ENCODE results near the gene NSMF.

NSMF gene

GRCh38 chr9:137496601-137497375 lies 37.7 kb upstream of the NSMF start:
- H3K36me3 ChIP-seq (ENCODE audit: insufficient read depth, low read length), result no peaks in the 10 kb centered on the region

GRCh38 chr9:137494550-137495351 lies 35.6 kb upstream of the NSMF start:
- no peaks in the 10 kb centered on the region for H3K9me3 ChIP-seq (ENCODE audit: control insufficient read depth, insufficient read depth, low read length)
- H3K36me3 ChIP-seq (ENCODE audit: insufficient read depth, low read length), result no peaks in the 10 kb centered on the region
- H3K4me1 ChIP-seq (ENCODE audit: insufficient read depth, low read length), result no peaks in the 10 kb centered on the region
- no peak overlapping the region for H3K9ac ChIP-seq (ENCODE audit: low read depth, low read length)

More at GRCh38 chr9:137496601-137497375, 37.7 kb upstream of the NSMF start:
- Histone ChIP-seq H3K4me1 (ENCODE audit: insufficient read depth, low read length) (no peaks in the 10 kb centered on the region), H3K9me3 (ENCODE audit: control insufficient read depth, insufficient read depth, low read length) (no peaks in the 10 kb centered on the region), H3K9ac (ENCODE audit: low read depth, low read length) (no peak overlapping the region)

GRCh38 chr9:137494104-137494544 lies 35.0 kb upstream of the NSMF start:
- no peaks in the 10 kb centered on the region for H3K9me3 ChIP-seq (ENCODE audit: control insufficient read depth, insufficient read depth, low read length)
- no peaks in the 10 kb centered on the region for H3K4me1 ChIP-seq (ENCODE audit: insufficient read depth, low read length)
- H3K9ac ChIP-seq (ENCODE audit: low read depth, low read length), result no peak overlapping the region
- H3K36me3 ChIP-seq (ENCODE audit: insufficient read depth, low read length), result no peaks in the 10 kb centered on the region

DNA sequence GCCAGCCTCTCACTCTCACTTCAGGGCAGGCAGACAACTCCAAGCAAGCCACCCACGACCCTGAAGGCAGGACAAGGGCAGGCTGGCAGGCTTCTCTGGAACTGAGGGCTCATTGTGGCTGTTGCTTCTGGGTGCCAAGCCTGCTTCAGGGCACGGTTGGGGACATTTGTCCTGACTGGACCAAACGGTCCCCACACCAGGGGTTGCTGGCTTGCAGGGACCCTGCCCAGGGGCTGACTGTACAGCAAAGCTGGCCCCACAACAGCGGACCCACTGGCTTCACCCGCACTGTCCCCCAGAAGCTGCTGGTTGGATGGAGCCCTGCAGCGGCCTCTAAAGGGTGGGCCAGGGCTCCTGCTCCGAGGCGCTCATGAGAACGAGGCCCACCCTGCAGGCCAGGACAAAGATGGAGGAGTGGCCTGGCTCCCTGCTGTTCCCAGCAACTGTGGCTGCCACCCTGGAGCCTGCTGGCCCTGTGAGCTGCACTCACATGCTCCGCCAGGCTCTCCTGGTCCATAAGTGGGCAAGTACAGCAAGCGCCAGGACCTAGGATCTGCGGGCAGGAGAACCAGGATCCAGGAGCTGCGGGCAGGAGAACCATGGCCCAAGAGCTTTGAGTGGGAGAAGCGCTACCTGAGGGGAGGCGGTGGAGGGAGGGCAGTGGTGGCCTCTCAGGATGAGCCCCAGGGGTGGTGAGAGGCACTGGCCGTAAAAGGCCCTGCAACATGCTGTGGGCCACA lies 34.4 kb upstream of the NSMF start:
- Histone ChIP-seq H3K36me3 (ENCODE audit: insufficient read depth, low read length) (no peaks in the 10 kb centered on the region), H3K9me3 (ENCODE audit: control insufficient read depth, insufficient read depth, low read length) (no peaks in the 10 kb centered on the region), H3K4me1 (ENCODE audit: insufficient read depth, low read length) (no peaks in the 10 kb centered on the region), H3K9ac (ENCODE audit: low read depth, low read length) (no peak overlapping the region)

DNA sequence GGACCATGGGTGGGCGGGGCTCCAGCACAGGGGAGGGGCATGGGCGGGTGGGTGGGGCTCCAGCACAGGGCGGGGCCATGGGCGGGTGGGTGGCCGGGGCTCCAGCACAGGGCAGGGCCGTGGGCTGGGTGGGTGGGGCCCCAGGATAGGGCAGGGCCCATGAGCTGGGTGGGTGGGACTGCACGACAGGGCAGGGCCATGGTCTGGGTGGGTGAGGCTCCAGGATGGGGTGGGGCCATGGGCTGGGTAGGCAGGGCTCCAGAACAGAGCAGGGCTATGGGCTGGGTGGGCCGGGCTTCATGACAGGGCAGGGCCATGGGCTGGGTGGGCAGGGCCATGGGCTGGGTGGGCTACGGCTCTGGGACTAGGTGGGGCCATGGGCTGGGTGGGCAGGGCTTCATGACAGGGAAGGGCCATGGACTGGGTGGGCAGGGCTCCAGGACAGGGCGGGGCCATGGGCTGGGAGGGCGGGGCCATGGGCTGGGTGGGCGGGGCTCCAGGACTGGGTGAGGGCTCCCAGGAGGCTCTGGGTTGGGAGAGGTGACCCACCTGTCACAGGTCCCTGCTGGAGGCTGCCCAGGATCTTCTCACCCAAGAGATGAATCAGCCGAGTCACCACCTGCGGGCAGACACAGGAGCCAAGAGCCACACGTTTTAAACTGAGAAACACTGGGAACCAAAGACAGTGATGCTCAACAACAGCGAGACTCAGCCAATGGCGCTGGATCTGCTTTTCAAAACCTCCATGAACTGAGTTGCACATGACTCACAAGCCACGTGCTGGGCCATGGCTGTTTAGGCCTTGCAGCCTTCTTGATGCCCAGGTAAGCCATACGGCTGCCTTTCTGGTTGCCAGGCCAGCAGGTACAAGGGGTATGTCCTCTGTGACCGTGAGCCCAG lies 33.6 kb upstream of the NSMF start:
- Histone ChIP-seq H3K4me1 (ENCODE audit: insufficient read depth, low read length) (no peaks in the 10 kb centered on the region), H3K9me3 (ENCODE audit: control insufficient read depth, insufficient read depth, low read length) (no peaks in the 10 kb centered on the region), H3K36me3 (ENCODE audit: insufficient read depth, low read length) (no peaks in the 10 kb centered on the region), H3K9ac (ENCODE audit: low read depth, low read length) (no peak overlapping the region)

DNA sequence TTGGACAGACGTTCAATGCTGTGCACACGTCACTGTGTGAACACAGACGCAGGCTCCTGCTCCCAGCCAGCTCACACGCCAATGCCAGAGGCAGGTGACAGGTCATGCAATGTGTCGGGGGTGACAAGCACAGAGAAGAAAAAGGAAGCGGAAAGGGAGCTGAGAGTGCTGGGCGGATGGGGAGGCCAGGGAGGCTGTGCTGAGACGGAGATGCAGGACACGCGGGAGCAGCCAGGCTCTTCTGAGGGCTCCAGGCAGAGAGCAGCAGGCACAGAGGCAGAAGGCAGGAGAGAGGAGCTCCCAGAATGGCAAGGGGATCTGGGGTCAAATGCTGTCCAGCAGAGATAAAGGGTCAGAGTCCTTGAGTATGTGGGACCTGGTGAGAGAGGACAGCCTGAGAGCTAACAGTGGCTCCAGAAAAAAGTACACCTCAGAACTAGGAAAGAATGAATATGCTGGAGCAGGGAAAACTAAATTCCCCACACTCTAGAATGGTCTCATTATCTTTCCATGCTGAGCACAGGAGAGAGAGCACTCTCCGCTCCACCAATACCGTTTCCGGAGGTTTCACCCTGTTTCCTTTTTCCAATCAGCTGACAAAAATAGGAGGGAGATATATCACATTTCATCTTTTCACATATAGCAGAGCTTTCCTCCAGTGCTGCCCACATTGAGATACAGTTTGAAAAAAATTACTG lies 32.8 kb upstream of the NSMF start:
- H3K4me1 ChIP-seq (ENCODE audit: insufficient read depth, low read length), result no peaks in the 10 kb centered on the region

GRCh38 chr9:137490532-137491186 lies 31.5 kb upstream of the NSMF start:
- Histone ChIP-seq H3K4me1 (ENCODE audit: insufficient read depth, low read length) (no peaks in the 10 kb centered on the region), H3K36me3 (ENCODE audit: insufficient read depth, low read length) (no peaks in the 10 kb centered on the region), H3K9me3 (ENCODE audit: control insufficient read depth, insufficient read depth, low read length) (no peaks in the 10 kb centered on the region), H3K9ac (ENCODE audit: low read depth, low read length) (no peak overlapping the region)

More for the DNA sequence above, 32.8 kb upstream of the NSMF start:
- Histone ChIP-seq H3K9ac (ENCODE audit: low read depth, low read length) (no peak overlapping the region), H3K9me3 (ENCODE audit: control insufficient read depth, insufficient read depth, low read length) (no peaks in the 10 kb centered on the region), H3K36me3 (ENCODE audit: insufficient read depth, low read length) (no peaks in the 10 kb centered on the region)

GRCh38 chr9:137488906-137489305 lies 29.8 kb upstream of the NSMF start:
- Histone ChIP-seq H3K36me3 (ENCODE audit: insufficient read depth, low read length) (no peaks in the 10 kb centered on the region), H3K9me3 (ENCODE audit: control insufficient read depth, insufficient read depth, low read length) (no peaks in the 10 kb centered on the region), H3K9ac (ENCODE audit: low read depth, low read length) (no peak overlapping the region), H3K4me1 (ENCODE audit: insufficient read depth, low read length) (no peaks in the 10 kb centered on the region)

DNA sequence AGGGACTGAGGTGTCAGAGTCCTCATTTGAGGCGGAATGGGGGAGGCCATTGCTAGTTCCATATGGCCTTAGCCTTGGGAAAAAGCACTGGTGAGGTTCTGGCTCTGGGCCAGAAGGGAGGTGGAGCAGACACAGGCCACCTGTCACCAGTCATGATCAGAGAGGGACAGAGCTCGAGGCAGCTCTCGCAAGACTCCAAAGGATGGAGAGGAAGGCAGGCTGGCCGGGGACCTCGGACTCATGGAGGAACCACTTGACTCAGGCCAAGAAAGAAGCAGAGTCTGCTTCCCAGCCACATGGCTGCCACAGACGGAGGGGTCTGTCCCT lies 29.2 kb upstream of the NSMF start:
- H3K9ac ChIP-seq (ENCODE audit: low read depth, low read length), result no peak overlapping the region
- H3K4me1 ChIP-seq (ENCODE audit: insufficient read depth, low read length), result no peaks in the 10 kb centered on the region
- no peaks in the 10 kb centered on the region for H3K36me3 ChIP-seq (ENCODE audit: insufficient read depth, low read length)
- no peaks in the 10 kb centered on the region for H3K9me3 ChIP-seq (ENCODE audit: control insufficient read depth, insufficient read depth, low read length)

GRCh38 chr9:137487454-137488326 lies 28.6 kb upstream of the NSMF start:
- no peaks in the 10 kb centered on the region for H3K4me1 ChIP-seq (ENCODE audit: insufficient read depth, low read length)

DNA sequence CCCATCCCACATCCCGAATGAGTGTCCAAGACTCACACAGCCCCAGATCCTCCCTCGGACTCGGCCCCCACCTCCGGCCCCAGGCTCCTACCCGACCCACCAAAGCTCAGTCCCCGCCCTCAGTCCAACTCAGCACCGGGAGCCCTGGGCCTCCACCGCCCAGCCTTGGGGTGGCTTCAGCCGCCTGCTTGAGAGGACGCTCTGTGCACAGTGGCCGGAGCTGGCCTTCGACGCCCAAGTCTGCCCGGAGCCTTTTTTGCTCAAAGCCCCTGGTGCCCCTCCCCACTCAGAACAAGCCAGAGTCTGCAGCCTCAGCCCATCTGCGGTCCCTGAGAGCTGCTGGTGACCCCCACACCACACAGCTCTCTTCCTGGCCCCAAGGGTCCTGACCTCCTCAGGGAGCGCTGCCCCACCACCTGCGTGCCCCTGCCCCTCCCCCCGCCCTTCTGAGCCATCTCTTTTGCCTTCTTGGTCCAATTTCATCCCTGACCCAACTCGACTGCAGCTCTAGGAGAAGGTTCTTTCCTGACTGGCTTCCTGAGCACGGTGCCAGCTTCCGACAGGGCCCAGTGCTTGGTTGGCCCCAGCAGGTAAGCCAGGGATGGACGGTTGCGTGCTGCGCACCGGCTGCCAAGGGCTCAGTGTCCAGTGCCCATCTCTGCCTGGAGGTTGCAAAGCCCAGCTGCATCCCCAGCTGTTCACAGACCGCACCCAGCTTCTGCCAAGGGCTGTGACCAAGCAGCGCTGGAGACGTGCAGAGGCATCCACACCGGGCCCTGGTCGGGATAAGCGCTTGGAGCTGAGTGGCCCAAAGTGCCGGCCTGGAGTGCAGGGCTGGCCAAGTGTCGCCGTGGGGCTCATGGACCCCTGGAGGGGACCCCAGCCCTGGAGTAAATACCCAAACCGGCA lies 27.7 kb upstream of the NSMF start:
- Histone ChIP-seq H3K9me3 (ENCODE audit: control insufficient read depth, insufficient read depth, low read length) (no peaks in the 10 kb centered on the region), H3K9ac (ENCODE audit: low read depth, low read length) (no peak overlapping the region), H3K36me3 (ENCODE audit: insufficient read depth, low read length) (no peaks in the 10 kb centered on the region), H3K4me1 (ENCODE audit: insufficient read depth, low read length) (no peaks in the 10 kb centered on the region)

More at GRCh38 chr9:137487454-137488326, 28.6 kb upstream of the NSMF start:
- Histone ChIP-seq H3K9me3 (ENCODE audit: control insufficient read depth, insufficient read depth, low read length) (no peaks in the 10 kb centered on the region), H3K9ac (ENCODE audit: low read depth, low read length) (no peak overlapping the region), H3K36me3 (ENCODE audit: insufficient read depth, low read length) (no peaks in the 10 kb centered on the region)

- H3K9ac ChIP-seq (ENCODE audit: low read depth, low read length), result no peak overlapping the region
- H3K9me3 ChIP-seq (ENCODE audit: control insufficient read depth, insufficient read depth, low read length), result no peaks in the 10 kb centered on the region
- H3K4me1 ChIP-seq (ENCODE audit: insufficient read depth, low read length), result no peaks in the 10 kb centered on the region
- H3K36me3 ChIP-seq (ENCODE audit: insufficient read depth, low read length), result no peaks in the 10 kb centered on the region
Measured at GRCh38 chr9:137486141-137486490, 27.0 kb upstream of the NSMF start.

All from ES-I3 (cell line).